Measurements from ENCODE around the gene SELENOM.

SELENOM gene

GRCh38 chr22:31133911-31134310 lies 26.5 kb upstream of the SELENOM start:
- H2AFZ ChIP-seq (ENCODE audit: low read length) = no peak overlapping the region

GRCh38 chr22:31130873-31131272 lies 23.5 kb upstream of the SELENOM start:
- Histone ChIP-seq H4K20me1 (ENCODE audit: insufficient read depth, low read length) (no peaks in the 10 kb centered on the region), H3K9ac (ENCODE audit: low read length) (no peak overlapping the region), H3K4me3 (ENCODE audit: low read depth, low read length, poor library complexity, severe bottlenecking) (no peak overlapping the region), H3K27ac (ENCODE audit: low read depth, low read length, poor library complexity, severe bottlenecking) (no peak overlapping the region), H3F3A (ENCODE audit: insufficient read depth, low read length) (no peaks in the 10 kb centered on the region), H3K9me2 (ENCODE audit: low read depth, low read length) (no peaks in the 10 kb centered on the region), H3K4me2 (ENCODE audit: low read length) (no peak overlapping the region), H3K9me3 (ENCODE audit: low read length) (no peaks in the 10 kb centered on the region), H3K4me1 (ENCODE audit: insufficient read depth, low read length, severe bottlenecking) (peaks cover 22% of the 10 kb centered on the region), H3K27me3 (ENCODE audit: insufficient read depth, low read length) (no peaks in the 10 kb centered on the region), H3K36me3 (ENCODE audit: insufficient read depth, low read length) (peaks cover 5% of the 10 kb centered on the region; the same call in 1 of the 2 replicates), H2AFZ (ENCODE audit: low read length) (no peak overlapping the region), H3K79me2 (ENCODE audit: insufficient read depth, low read length) (no peaks in the 10 kb centered on the region)
- TF ChIP-seq CTCF (IDR thresholded peaks at IDR 0.05; ENCODE audit: low read length) = no peak
- no peak for TF ChIP-seq EZH2 (IDR thresholded peaks at IDR 0.05; ENCODE audit: borderline replicate concordance, low read length)

More at GRCh38 chr22:31133911-31134310, 26.5 kb upstream of the SELENOM start:
- Histone ChIP-seq H3K79me2 (ENCODE audit: insufficient read depth, low read length) (no peaks in the 10 kb centered on the region), H3K4me1 (ENCODE audit: insufficient read depth, low read length, severe bottlenecking) (no peaks in the 10 kb centered on the region), H3K9ac (ENCODE audit: low read length) (no peak overlapping the region), H4K20me1 (ENCODE audit: insufficient read depth, low read length) (no peaks in the 10 kb centered on the region), H3K4me2 (ENCODE audit: low read length) (no peak overlapping the region), H3K27ac (ENCODE audit: low read depth, low read length, poor library complexity, severe bottlenecking) (no peak overlapping the region), H3K4me3 (ENCODE audit: low read depth, low read length, poor library complexity, severe bottlenecking) (no peak overlapping the region), H3K36me3 (ENCODE audit: insufficient read depth, low read length) (peaks cover 5% of the 10 kb centered on the region; the same call in 1 of the 2 replicates), H3K9me3 (ENCODE audit: low read length) (no peaks in the 10 kb centered on the region), H3K9me2 (ENCODE audit: low read depth, low read length) (no peaks in the 10 kb centered on the region), H3K27me3 (ENCODE audit: insufficient read depth, low read length) (no peaks in the 10 kb centered on the region), H3F3A (ENCODE audit: insufficient read depth, low read length) (no peaks in the 10 kb centered on the region)
- no peak for TF ChIP-seq EZH2 (IDR thresholded peaks at IDR 0.05; ENCODE audit: borderline replicate concordance, low read length)
- no peak for TF ChIP-seq CTCF (IDR thresholded peaks at IDR 0.05; ENCODE audit: low read length)

- Histone ChIP-seq H3K4me1 (ENCODE audit: insufficient read depth, low read length, severe bottlenecking) (peaks cover 22% of the 10 kb centered on the region), H3K9me3 (ENCODE audit: low read length) (no peaks in the 10 kb centered on the region), H3K27me3 (ENCODE audit: insufficient read depth, low read length) (no peaks in the 10 kb centered on the region), H3F3A (ENCODE audit: insufficient read depth, low read length) (no peaks in the 10 kb centered on the region), H3K79me2 (ENCODE audit: insufficient read depth, low read length) (no peaks in the 10 kb centered on the region), H3K27ac (ENCODE audit: low read depth, low read length, poor library complexity, severe bottlenecking) (peak overlapping the region; percentile 32), H3K9ac (ENCODE audit: low read length) (peak overlapping the region; percentile 67), H3K4me3 (ENCODE audit: low read depth, low read length, poor library complexity, severe bottlenecking) (peak overlapping the region; percentile 63), H2AFZ (ENCODE audit: low read length) (no peak overlapping the region), H3K9me2 (ENCODE audit: low read depth, low read length) (no peaks in the 10 kb centered on the region), H3K36me3 (ENCODE audit: insufficient read depth, low read length) (peaks cover under 1% of the 10 kb centered on the region; the same call in 1 of the 2 replicates), H4K20me1 (ENCODE audit: insufficient read depth, low read length) (no peaks in the 10 kb centered on the region), H3K4me2 (ENCODE audit: low read length) (peak overlapping the region; percentile 93)
- TF ChIP-seq EZH2 (IDR thresholded peaks at IDR 0.05; ENCODE audit: borderline replicate concordance, low read length) (no peak), CTCF (IDR thresholded peaks at IDR 0.05; ENCODE audit: low read length) (no peak)
These were observed 20.8 kb upstream of the SELENOM start for GRCh38 chr22:31128156-31128555.
